ENCODE data around the gene UGT1A10.
"Not testable (repeated sequence)": the region's sequence is repeated elsewhere in the genome, so short reads cannot be mapped to it uniquely, and the experiment has no call there.

UGT1A10 gene

GRCh38 chr2:233643128-233643527 lies 6.9 kb downstream of the UGT1A10 start:
- DNase-seq, result peak; percentile 64
- Histone ChIP-seq H2BK120ac (ENCODE audit: low read depth, low read length) (no peak overlapping the region), H2AK5ac (ENCODE audit: low read length) (no peak overlapping the region), H3K4me3 (ENCODE audit: low read length) (no peak overlapping the region), H2BK15ac (replicated peaks; ENCODE audit: low read depth) (no peak overlapping the region), H2BK5ac (ENCODE audit: low read length) (no peak overlapping the region), H3K27ac (ENCODE audit: low read depth, low read length) (no peak overlapping the region), H3K56ac (ENCODE audit: low read length) (no peak overlapping the region), H4K5ac (ENCODE audit: low read length) (no peak overlapping the region), H3K4me2 (ENCODE audit: low read length) (no peak overlapping the region), H3K27me3 (ENCODE audit: insufficient read depth, low read length, poor library complexity) (no peaks in the 10 kb centered on the region), H3K9ac (ENCODE audit: low read length) (no peak overlapping the region), H3K23ac (ENCODE audit: low read length) (no peak overlapping the region), H3K4me1 (ENCODE audit: control insufficient read depth, low read depth, low read length) (no peaks in the 10 kb centered on the region), H4K8ac (ENCODE audit: low read depth, low read length) (no peak overlapping the region), H3K36me3 (ENCODE audit: control insufficient read depth, insufficient read depth, low read length) (no peaks in the 10 kb centered on the region), H3K79me2 (ENCODE audit: control insufficient read depth, insufficient read depth, low read length) (no peaks in the 10 kb centered on the region), H3K79me1 (ENCODE audit: low read length) (no peaks in the 10 kb centered on the region), H3K18ac (ENCODE audit: low read length) (no peak overlapping the region), H3K4ac (ENCODE audit: low read depth, low read length) (no peak overlapping the region)
- no CpG with 5 or more reads among the region's 1 CpG for WGBS (ENCODE audit: extremely low coverage, insufficient coverage, low lambda C conversion rate)

DNA sequence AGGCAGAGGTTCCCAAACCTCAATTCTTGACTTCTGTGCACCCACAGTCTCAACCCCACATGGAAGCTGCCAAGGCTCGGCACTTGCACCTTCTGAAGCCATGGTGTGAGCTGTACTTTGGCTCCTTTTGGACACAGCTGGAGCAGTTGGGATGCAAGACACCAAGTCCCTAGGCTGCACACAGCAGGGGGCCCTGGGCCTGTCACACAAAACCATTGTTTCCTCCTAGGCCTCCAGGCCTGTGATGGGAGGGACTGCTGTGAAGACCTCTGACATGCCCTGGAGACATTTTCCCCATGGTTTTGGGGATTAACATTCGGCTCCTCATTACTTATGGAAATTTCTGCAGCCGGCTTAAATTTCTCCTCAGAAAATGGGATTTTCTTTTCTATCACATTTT lies 9.8 kb downstream of the UGT1A10 start:
- H3K9ac ChIP-seq (ENCODE audit: low read length); H3K36me3 ChIP-seq (ENCODE audit: control insufficient read depth, insufficient read depth, low read length); H2BK120ac ChIP-seq (ENCODE audit: low read depth, low read length); H2AK5ac ChIP-seq (ENCODE audit: low read length); H3K4me3 ChIP-seq (ENCODE audit: low read length); H3K4me1 ChIP-seq (ENCODE audit: control insufficient read depth, low read depth, low read length); H3K56ac ChIP-seq (ENCODE audit: low read length); H3K27me3 ChIP-seq (ENCODE audit: insufficient read depth, low read length, poor library complexity); H3K79me1 ChIP-seq (ENCODE audit: low read length); H4K8ac ChIP-seq (ENCODE audit: low read depth, low read length); H2BK5ac ChIP-seq (ENCODE audit: low read length); H2BK15ac ChIP-seq (replicated peaks; ENCODE audit: low read depth); H4K5ac ChIP-seq (ENCODE audit: low read length); H3K27ac ChIP-seq (ENCODE audit: low read depth, low read length); H3K4ac ChIP-seq (ENCODE audit: low read depth, low read length); H3K23ac ChIP-seq (ENCODE audit: low read length); H3K79me2 ChIP-seq (ENCODE audit: control insufficient read depth, insufficient read depth, low read length); H3K18ac ChIP-seq (ENCODE audit: low read length); H3K4me2 ChIP-seq (ENCODE audit: low read length): not testable (repeated sequence)
- no CpG with 5 or more reads among the region's 3 CpGs for WGBS (ENCODE audit: extremely low coverage, insufficient coverage, low lambda C conversion rate)
- peak; percentile 5 for DNase-seq

DNA sequence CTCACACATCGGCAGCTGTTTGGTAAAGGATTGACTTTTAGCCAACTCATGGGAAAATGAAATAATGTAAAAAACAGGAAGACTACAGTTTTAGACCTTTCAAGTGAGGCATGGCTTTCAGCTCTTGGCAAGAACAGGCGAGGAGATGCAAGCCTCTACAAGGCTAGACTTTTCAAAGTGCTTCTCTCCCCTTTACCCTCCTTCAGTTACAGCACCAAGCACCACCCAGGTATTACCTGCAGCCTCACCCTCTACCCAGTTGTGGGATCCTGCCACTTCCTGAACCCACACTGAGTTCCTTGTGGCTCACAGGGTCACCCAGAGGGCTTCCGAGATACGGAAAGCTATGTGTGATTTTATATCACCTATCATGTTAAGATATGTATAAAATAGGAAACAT lies 14.7 kb downstream of the UGT1A10 start:
- Histone ChIP-seq H3K18ac (ENCODE audit: low read length) (no peak overlapping the region), H3K4me3 (ENCODE audit: low read length) (no peak overlapping the region), H2BK15ac (replicated peaks; ENCODE audit: low read depth) (no peak overlapping the region), H3K4me1 (ENCODE audit: control insufficient read depth, low read depth, low read length) (no peaks in the 10 kb centered on the region), H3K79me2 (ENCODE audit: control insufficient read depth, insufficient read depth, low read length) (no peaks in the 10 kb centered on the region), H3K36me3 (ENCODE audit: control insufficient read depth, insufficient read depth, low read length) (no peaks in the 10 kb centered on the region), H3K9ac (ENCODE audit: low read length) (no peak overlapping the region), H3K4me2 (ENCODE audit: low read length) (no peak overlapping the region), H3K56ac (ENCODE audit: low read length) (no peak overlapping the region), H2BK5ac (ENCODE audit: low read length) (no peak overlapping the region), H3K79me1 (ENCODE audit: low read length) (no peaks in the 10 kb centered on the region), H3K4ac (ENCODE audit: low read depth, low read length) (no peak overlapping the region), H4K5ac (ENCODE audit: low read length) (no peak overlapping the region), H3K27ac (ENCODE audit: low read depth, low read length) (no peak overlapping the region), H3K23ac (ENCODE audit: low read length) (no peak overlapping the region), H2AK5ac (ENCODE audit: low read length) (no peak overlapping the region), H4K8ac (ENCODE audit: low read depth, low read length) (no peak overlapping the region), H3K27me3 (ENCODE audit: insufficient read depth, low read length, poor library complexity) (no peaks in the 10 kb centered on the region), H2BK120ac (ENCODE audit: low read depth, low read length) (no peak overlapping the region)
- no peak for DNase-seq
- WGBS (ENCODE audit: extremely low coverage, insufficient coverage, low lambda C conversion rate), result no CpG with 5 or more reads among the region's 4 CpGs

- Histone ChIP-seq H3K9ac (ENCODE audit: low read length) (no peak overlapping the region), H3K4me2 (ENCODE audit: low read length) (no peak overlapping the region), H2BK15ac (replicated peaks; ENCODE audit: low read depth) (no peak overlapping the region), H2BK5ac (ENCODE audit: low read length) (no peak overlapping the region), H4K5ac (ENCODE audit: low read length) (no peak overlapping the region), H3K18ac (ENCODE audit: low read length) (no peak overlapping the region), H3K56ac (ENCODE audit: low read length) (no peak overlapping the region), H3K27ac (ENCODE audit: low read depth, low read length) (no peak overlapping the region), H3K79me1 (ENCODE audit: low read length) (no peaks in the 10 kb centered on the region), H3K4me1 (ENCODE audit: control insufficient read depth, low read depth, low read length) (no peaks in the 10 kb centered on the region), H2BK120ac (ENCODE audit: low read depth, low read length) (no peak overlapping the region), H4K8ac (ENCODE audit: low read depth, low read length) (no peak overlapping the region), H3K36me3 (ENCODE audit: control insufficient read depth, insufficient read depth, low read length) (no peaks in the 10 kb centered on the region), H3K79me2 (ENCODE audit: control insufficient read depth, insufficient read depth, low read length) (no peaks in the 10 kb centered on the region), H3K27me3 (ENCODE audit: insufficient read depth, low read length, poor library complexity) (no peaks in the 10 kb centered on the region), H3K4me3 (ENCODE audit: low read length) (no peak overlapping the region), H2AK5ac (ENCODE audit: low read length) (no peak overlapping the region), H3K23ac (ENCODE audit: low read length) (no peak overlapping the region), H3K4ac (ENCODE audit: low read depth, low read length) (no peak overlapping the region)
- no CpG with 5 or more reads among the region's 2 CpGs for WGBS (ENCODE audit: extremely low coverage, insufficient coverage, low lambda C conversion rate)
- DNase-seq, result no peak
Measured at GRCh38 chr2:233651430-233651829, 15.2 kb downstream of the UGT1A10 start.

DNA sequence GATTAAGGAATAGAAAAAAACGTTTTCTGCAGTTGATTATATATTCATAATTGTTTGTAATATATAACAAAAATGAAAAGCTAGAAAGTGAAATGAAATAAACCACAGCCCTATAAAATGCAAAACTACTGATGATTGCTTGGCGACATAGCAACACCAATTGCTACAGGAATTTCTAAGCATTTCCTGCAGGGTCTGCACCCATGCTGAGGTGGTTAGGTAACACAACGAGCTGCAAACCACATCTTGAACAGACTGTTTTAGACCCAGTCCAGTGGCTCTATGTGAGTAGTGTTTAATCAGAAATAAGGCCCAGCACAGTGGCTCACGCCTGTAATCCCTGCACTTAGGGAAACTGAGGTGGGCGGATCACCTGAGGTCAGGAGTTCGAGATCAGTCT lies 18.3 kb downstream of the UGT1A10 start:
- WGBS (ENCODE audit: extremely low coverage, insufficient coverage, low lambda C conversion rate), result no CpG with 5 or more reads among the region's 6 CpGs
- Histone ChIP-seq H3K27ac (ENCODE audit: low read depth, low read length) (no peak overlapping the region), H3K18ac (ENCODE audit: low read length) (no peak overlapping the region), H2BK120ac (ENCODE audit: low read depth, low read length) (no peak overlapping the region), H3K56ac (ENCODE audit: low read length) (no peak overlapping the region), H3K79me1 (ENCODE audit: low read length) (no peaks in the 10 kb centered on the region), H4K8ac (ENCODE audit: low read depth, low read length) (no peak overlapping the region), H2BK5ac (ENCODE audit: low read length) (no peak overlapping the region), H4K5ac (ENCODE audit: low read length) (no peak overlapping the region), H3K9ac (ENCODE audit: low read length) (no peak overlapping the region), H3K36me3 (ENCODE audit: control insufficient read depth, insufficient read depth, low read length) (no peaks in the 10 kb centered on the region), H3K79me2 (ENCODE audit: control insufficient read depth, insufficient read depth, low read length) (no peaks in the 10 kb centered on the region), H3K4ac (ENCODE audit: low read depth, low read length) (no peak overlapping the region), H3K4me3 (ENCODE audit: low read length) (no peak overlapping the region), H3K4me2 (ENCODE audit: low read length) (no peak overlapping the region), H3K23ac (ENCODE audit: low read length) (no peak overlapping the region), H3K27me3 (ENCODE audit: insufficient read depth, low read length, poor library complexity) (no peaks in the 10 kb centered on the region), H3K4me1 (ENCODE audit: control insufficient read depth, low read depth, low read length) (no peaks in the 10 kb centered on the region), H2AK5ac (ENCODE audit: low read length) (no peak overlapping the region), H2BK15ac (replicated peaks; ENCODE audit: low read depth) (no peak overlapping the region)
- DNase-seq, result peak; percentile 3

GRCh38 chr2:233655043-233655442 lies 18.8 kb downstream of the UGT1A10 start:
- Histone ChIP-seq H3K4me2 (ENCODE audit: low read length) (no peak overlapping the region), H3K79me2 (ENCODE audit: control insufficient read depth, insufficient read depth, low read length) (no peaks in the 10 kb centered on the region), H3K9ac (ENCODE audit: low read length) (no peak overlapping the region), H3K79me1 (ENCODE audit: low read length) (no peaks in the 10 kb centered on the region), H2AK5ac (ENCODE audit: low read length) (no peak overlapping the region), H3K23ac (ENCODE audit: low read length) (no peak overlapping the region), H3K27me3 (ENCODE audit: insufficient read depth, low read length, poor library complexity) (no peaks in the 10 kb centered on the region), H3K4me1 (ENCODE audit: control insufficient read depth, low read depth, low read length) (no peaks in the 10 kb centered on the region), H2BK120ac (ENCODE audit: low read depth, low read length) (no peak overlapping the region), H3K27ac (ENCODE audit: low read depth, low read length) (no peak overlapping the region), H3K4ac (ENCODE audit: low read depth, low read length) (no peak overlapping the region), H4K8ac (ENCODE audit: low read depth, low read length) (no peak overlapping the region), H3K4me3 (ENCODE audit: low read length) (no peak overlapping the region), H2BK15ac (replicated peaks; ENCODE audit: low read depth) (no peak overlapping the region), H3K56ac (ENCODE audit: low read length) (no peak overlapping the region), H3K18ac (ENCODE audit: low read length) (no peak overlapping the region), H3K36me3 (ENCODE audit: control insufficient read depth, insufficient read depth, low read length) (no peaks in the 10 kb centered on the region), H2BK5ac (ENCODE audit: low read length) (no peak overlapping the region), H4K5ac (ENCODE audit: low read length) (no peak overlapping the region)
- WGBS (ENCODE audit: extremely low coverage, insufficient coverage, low lambda C conversion rate), result no CpG with 5 or more reads among the region's 1 CpG
- DNase-seq, result no peak
